AG10803 (cell line): Measurements from ENCODE around the gene PRDM16.
A peak's percentile ranks its signal among the peaks of the same experiment; 100 is the strongest.

ENCODE experiments used
- DNase-seq: peaks from one replicate; pipeline ENCODE4 v3.0.0; 2010; ENCODE audit warnings: low read depth
- H3K4me3 ChIP-seq: 2 replicates; pipeline ENCODE4 v1.5.1; 2011; ENCODE audit warnings: mild to moderate bottlenecking, low read length, control low read depth
- CTCF ChIP-seq: conservative IDR thresholded peaks from 2 replicates; pipeline ENCODE4 v1.5.1; 2011; ENCODE audit warnings: mild to moderate bottlenecking, low read length, control low read depth, inconsistent platforms

PRDM16 gene

GRCh38 chr1:3366126-3367051 is 297.4 kb downstream of the PRDM16 start:
- no peak overlapping the region for H3K4me3 ChIP-seq
- TF ChIP-seq CTCF: no peak
- DNase-seq: no peak

- no peak for TF ChIP-seq CTCF
- DNase-seq: no peak
- H3K4me3 ChIP-seq: no peak overlapping the region
Observed at GRCh38 chr1:3367376-3367775, 298.4 kb downstream of the PRDM16 start.

- DNase-seq: no peak
- TF ChIP-seq CTCF: no peak
- H3K4me3 ChIP-seq: no peak overlapping the region
Observed at GRCh38 chr1:3368059-3368458, 299.1 kb downstream of the PRDM16 start.

- H3K4me3 ChIP-seq: no peak overlapping the region
- peak; percentile 29 for DNase-seq
- no peak for TF ChIP-seq CTCF
Observed at GRCh38 chr1:3368711-3369445, 299.9 kb downstream of the PRDM16 start.

GRCh38 chr1:3369446-3370076 is 300.6 kb downstream of the PRDM16 start:
- no peak overlapping the region for H3K4me3 ChIP-seq
- peak; percentile 85 for DNase-seq
- no peak for TF ChIP-seq CTCF

GRCh38 chr1:3370856-3371703 is 302.1 kb downstream of the PRDM16 start:
- TF ChIP-seq CTCF: no peak
- no peak overlapping the region for H3K4me3 ChIP-seq
- DNase-seq: no peak
